Lower leg skin (tissue), 3 donors: Measurements from ENCODE around the gene UMODL1.

ENCODE experiments used
- POLR2A ChIP-seq, 2 donors: fragments of 450-650 bp; IDR thresholded peaks; one replicate each; pipeline ENCODE4 v1.6.1; 2016 to 2017; ENCODE audit warnings: antibody characterized with exemption in 2 of 2, mild to moderate bottlenecking in 1 of 2, moderate library complexity in 1 of 2
- TF ChIP-seq, protein P1 (sequence below), 3 donors: fragments of 450-650 bp; IDR thresholded peaks; one replicate each; pipeline ENCODE4 v1.5.1; 2016; ENCODE audit warnings: antibody characterized with exemption in 3 of 3, mild to moderate bottlenecking in 3 of 3, moderate library complexity in 2 of 3

DNA sequence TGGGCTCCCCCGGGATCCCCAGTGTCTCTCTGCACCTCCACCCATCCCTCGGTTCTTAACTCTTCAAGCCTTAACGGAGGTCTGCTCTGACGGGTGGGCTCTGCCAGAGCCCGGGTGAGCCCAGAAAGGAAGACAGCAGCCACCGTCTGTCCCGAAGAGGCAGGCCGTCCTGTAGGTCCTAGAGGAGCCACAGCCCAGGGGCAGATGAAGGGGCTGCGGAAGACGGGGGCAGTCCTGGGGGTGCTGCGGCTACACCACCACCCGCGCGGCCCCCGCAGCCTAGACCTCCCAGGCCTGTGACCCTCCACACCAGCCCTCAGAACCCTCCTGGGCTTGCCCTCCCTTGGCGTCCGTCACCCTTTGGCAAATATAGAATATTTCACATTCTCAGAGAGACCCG, 71.0 kb downstream of the UMODL1 start:
- TF ChIP-seq POLR2A (IDR thresholded peaks at IDR 0.05), result no peak
- TF ChIP-seq, protein P1, sequence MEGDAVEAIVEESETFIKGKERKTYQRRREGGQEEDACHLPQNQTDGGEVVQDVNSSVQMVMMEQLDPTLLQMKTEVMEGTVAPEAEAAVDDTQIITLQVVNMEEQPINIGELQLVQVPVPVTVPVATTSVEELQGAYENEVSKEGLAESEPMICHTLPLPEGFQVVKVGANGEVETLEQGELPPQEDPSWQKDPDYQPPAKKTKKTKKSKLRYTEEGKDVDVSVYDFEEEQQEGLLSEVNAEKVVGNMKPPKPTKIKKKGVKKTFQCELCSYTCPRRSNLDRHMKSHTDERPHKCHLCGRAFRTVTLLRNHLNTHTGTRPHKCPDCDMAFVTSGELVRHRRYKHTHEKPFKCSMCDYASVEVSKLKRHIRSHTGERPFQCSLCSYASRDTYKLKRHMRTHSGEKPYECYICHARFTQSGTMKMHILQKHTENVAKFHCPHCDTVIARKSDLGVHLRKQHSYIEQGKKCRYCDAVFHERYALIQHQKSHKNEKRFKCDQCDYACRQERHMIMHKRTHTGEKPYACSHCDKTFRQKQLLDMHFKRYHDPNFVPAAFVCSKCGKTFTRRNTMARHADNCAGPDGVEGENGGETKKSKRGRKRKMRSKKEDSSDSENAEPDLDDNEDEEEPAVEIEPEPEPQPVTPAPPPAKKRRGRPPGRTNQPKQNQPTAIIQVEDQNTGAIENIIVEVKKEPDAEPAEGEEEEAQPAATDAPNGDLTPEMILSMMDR (IDR thresholded peaks at IDR 0.05), result no peak
